Breast epithelium (tissue), 4 donors: ENCODE results near the gene PRDM13. TPM values are rescaled to one million over a fixed set of nuclear protein-coding genes. Genes with fewer than 3 reads are reported as not detected.

ENCODE experiments used
- DNase-seq, 2 donors: peaks; one replicate each; pipeline ENCODE4 v3.0.0-alpha.2; 2019; ENCODE audit warnings: low spot score in 2 of 2
- H3K27ac ChIP-seq, 2 donors: fragments of 200-600 bp; sonication (generic) in 1 of 2; one replicate each; pipeline ENCODE4 v1.5.1; 2016 to 2019; ENCODE audit warnings: mild to moderate bottlenecking in 1 of 2
- H3K27me3 ChIP-seq, 2 donors: fragments of 200-600 bp; sonication (generic) in 1 of 2; one replicate each; pipeline versions ENCODE4 v1.5.1 to v1.6.0; 2017 to 2019; ENCODE audit warnings: control low read depth in 1 of 2, mild to moderate bottlenecking in 1 of 2
- H3K36me3 ChIP-seq: fragments of 200-600 bp; one replicate; pipeline ENCODE4 v1.5.1; 2019
- H3K4me1 ChIP-seq, 2 donors: fragments of 200-600 bp; sonication (generic); one replicate each; pipeline ENCODE4 v1.5.1; 2016 to 2019; ENCODE audit warnings: control low read depth in 1 of 2
- H3K4me3 ChIP-seq, 3 donors: fragments of 200-600 bp; sonication (generic); 1 replicate in 2 of 3; 2 replicates in 1 of 3; pipeline ENCODE4 v1.5.1; 2016 to 2019; ENCODE audit warnings: mild to moderate bottlenecking in 3 of 3, moderate library complexity in 2 of 3
- H3K9me3 ChIP-seq, 2 donors: fragments of 200-600 bp; sonication (generic) in 1 of 2; one replicate each; pipeline ENCODE4 v1.5.1; 2016 to 2019; ENCODE audit warnings: control low read depth in 1 of 2
- POLR2A ChIP-seq: fragments of 450-650 bp; IDR thresholded peaks from one replicate; pipeline ENCODE4 v1.6.1; 2016; ENCODE audit warnings: antibody characterized with exemption, mild to moderate bottlenecking, moderate library complexity
- POLR2AphosphoS5 ChIP-seq, 3 donors: sonication (generic); formaldehyde crosslinking; IDR thresholded peaks; one replicate each; pipeline ENCODE4 v1.6.1; 2017; ENCODE audit warnings: antibody characterized with exemption in 3 of 3
- intact Hi-C: fragments of 100-400 bp; cut with DNase I; formaldehyde crosslinking; loops from one replicate; pipeline ENCODE4 v1.15.1; 2023; ENCODE audit warnings: low total_unique reads
- total RNA-seq, 3 donors: library from RNA; depleted of rRNA; stranded (reverse); fragments of >200 nt; gene quantifications; one replicate each; pipeline ENCODE4 v1.1.0, GENCODE V29; 2016
- TF ChIP-seq, protein P1 (sequence below), 3 donors: fragments of 450-650 bp; IDR thresholded peaks; one replicate each; pipeline ENCODE4 v1.5.1; 2016 to 2017; ENCODE audit warnings: antibody characterized with exemption in 3 of 3, mild to moderate bottlenecking in 3 of 3, moderate library complexity in 3 of 3

Gene PRDM13
- total RNA-seq, 3 donors from 2014 or later = not detected

GRCh38 chr6:99604166-99605073 is 2.2 kb upstream of the PRDM13 start:
- intact Hi-C loops = no loop called here
- TF ChIP-seq POLR2A (no peak), POLR2AphosphoS5 (IDR thresholded peaks at IDR 0.05) (no peak)
- TF ChIP-seq, protein P1, sequence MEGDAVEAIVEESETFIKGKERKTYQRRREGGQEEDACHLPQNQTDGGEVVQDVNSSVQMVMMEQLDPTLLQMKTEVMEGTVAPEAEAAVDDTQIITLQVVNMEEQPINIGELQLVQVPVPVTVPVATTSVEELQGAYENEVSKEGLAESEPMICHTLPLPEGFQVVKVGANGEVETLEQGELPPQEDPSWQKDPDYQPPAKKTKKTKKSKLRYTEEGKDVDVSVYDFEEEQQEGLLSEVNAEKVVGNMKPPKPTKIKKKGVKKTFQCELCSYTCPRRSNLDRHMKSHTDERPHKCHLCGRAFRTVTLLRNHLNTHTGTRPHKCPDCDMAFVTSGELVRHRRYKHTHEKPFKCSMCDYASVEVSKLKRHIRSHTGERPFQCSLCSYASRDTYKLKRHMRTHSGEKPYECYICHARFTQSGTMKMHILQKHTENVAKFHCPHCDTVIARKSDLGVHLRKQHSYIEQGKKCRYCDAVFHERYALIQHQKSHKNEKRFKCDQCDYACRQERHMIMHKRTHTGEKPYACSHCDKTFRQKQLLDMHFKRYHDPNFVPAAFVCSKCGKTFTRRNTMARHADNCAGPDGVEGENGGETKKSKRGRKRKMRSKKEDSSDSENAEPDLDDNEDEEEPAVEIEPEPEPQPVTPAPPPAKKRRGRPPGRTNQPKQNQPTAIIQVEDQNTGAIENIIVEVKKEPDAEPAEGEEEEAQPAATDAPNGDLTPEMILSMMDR (IDR thresholded peaks at IDR 0.05) = no peak
- Histone ChIP-seq H3K9me3 (no peaks in the 10 kb centered on the region), H3K4me3 (peak overlapping the region; percentile 32 to 68 (median 34)), H3K36me3 (no peaks in the 10 kb centered on the region), H3K27me3 (peaks cover 14 to 96% of the 10 kb centered on the region in 2 donors), H3K27ac (no peak overlapping the region), H3K4me1 (peaks cover 0 to 16% of the 10 kb centered on the region in 2 donors)
- no peak for DNase-seq

- Histone ChIP-seq H3K4me3 (no peak overlapping the region), H3K36me3 (no peaks in the 10 kb centered on the region), H3K4me1 (peaks cover 0 to 16% of the 10 kb centered on the region in 2 donors), H3K27me3 (peaks cover 14 to 100% of the 10 kb centered on the region in 2 donors), H3K9me3 (no peaks in the 10 kb centered on the region), H3K27ac (no peak overlapping the region)
- no peak for TF ChIP-seq POLR2A
- TF ChIP-seq, protein P1 (IDR thresholded peaks at IDR 0.05) = no peak
- TF ChIP-seq POLR2AphosphoS5 (IDR thresholded peaks at IDR 0.05) = no peak
- intact Hi-C loops = no loop called here
- no peak for DNase-seq
Observed at GRCh38 chr6:99605074-99605734, 1.4 kb upstream of the PRDM13 start.

DNA sequence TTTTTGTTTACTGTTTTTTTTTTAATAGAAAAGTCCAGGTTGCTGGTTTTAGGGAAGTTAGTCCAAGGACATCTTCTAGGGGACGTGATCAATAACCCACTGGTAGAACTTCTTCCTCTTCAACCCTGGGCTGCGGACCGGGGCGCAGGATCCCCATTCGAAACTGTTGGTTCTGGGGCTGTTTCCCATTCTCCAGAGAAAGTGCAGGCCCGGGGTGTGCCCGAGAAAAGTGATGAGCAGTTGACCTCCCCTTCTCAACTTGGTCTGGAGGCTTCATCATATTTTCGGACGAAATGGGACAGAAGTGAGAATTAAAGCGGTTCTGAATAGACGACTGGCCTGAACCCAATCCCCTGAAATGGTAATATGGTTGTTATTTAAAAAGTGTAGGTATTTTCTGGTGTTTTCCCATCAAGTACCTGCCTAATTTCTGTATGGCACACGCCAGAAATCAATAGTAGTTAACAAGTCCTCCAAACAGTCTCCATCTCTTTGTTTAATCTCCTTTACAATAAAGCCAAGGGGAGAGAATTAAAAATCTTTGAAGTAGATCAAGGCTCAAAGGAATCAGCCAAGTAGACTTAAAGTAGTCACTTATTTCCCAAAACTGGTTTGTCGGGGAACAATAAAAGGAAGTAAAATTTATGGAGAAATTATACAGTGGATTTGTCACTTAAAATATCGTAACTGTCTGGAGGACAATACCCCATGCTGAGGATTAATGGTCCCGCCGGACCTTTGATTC is 550 bp upstream of the PRDM13 start:
- TF ChIP-seq POLR2A = no peak
- TF ChIP-seq, protein P1 (IDR thresholded peaks at IDR 0.05) = no peak
- TF ChIP-seq POLR2AphosphoS5 (IDR thresholded peaks at IDR 0.05) = no peak
- no peak overlapping the region for H3K27ac ChIP-seq
- intact Hi-C loops = no loop called here
- H3K36me3 ChIP-seq = no peaks in the 10 kb centered on the region
- H3K4me1 ChIP-seq = peaks cover 0 to 16% of the 10 kb centered on the region in 2 donors
- H3K27me3 ChIP-seq = peaks cover 14 to 100% of the 10 kb centered on the region in 2 donors
- no peak for DNase-seq
- no peaks in the 10 kb centered on the region for H3K9me3 ChIP-seq
- H3K4me3 ChIP-seq = no peak overlapping the region

DNA sequence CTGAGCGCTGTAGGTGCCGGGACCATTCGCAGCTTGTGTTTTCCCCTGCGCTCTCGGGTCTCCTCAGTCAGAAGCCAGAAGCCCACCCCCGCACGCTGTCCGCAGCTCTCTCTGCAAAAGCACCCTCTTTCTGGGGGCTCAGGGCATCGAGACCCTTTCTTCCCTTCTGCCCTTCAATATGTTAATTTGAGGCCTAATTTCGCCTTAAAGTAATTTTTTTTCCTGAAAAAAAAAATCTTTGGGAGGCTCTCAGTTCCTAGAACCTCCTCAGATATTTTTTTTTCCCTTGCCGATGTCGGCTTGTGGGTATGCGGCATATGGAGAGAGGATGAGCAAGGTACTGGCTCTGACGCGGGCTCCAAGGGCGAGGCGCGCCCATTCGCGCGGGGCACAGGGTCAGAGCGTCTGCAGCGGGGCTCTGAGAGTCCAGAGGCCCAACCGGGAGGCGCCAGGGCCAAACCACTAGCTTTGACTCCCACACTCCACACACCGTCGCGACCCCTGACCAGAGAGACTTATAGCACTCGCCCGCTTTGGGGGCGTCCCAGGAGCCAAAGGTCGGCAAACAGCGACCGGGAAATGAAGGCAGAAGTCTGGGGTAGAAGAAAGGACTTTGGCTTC is 893 bp downstream of the PRDM13 start:
- TF ChIP-seq, protein P1 (IDR thresholded peaks at IDR 0.05) = no peak
- no peak for TF ChIP-seq POLR2AphosphoS5 (IDR thresholded peaks at IDR 0.05)
- no peak overlapping the region for H3K4me3 ChIP-seq
- H3K27me3 ChIP-seq = peaks cover 14 to 98% of the 10 kb centered on the region in 2 donors
- H3K27ac ChIP-seq = no peak overlapping the region
- peaks cover 0 to 16% of the 10 kb centered on the region in 2 donors for H3K4me1 ChIP-seq
- H3K9me3 ChIP-seq = no peaks in the 10 kb centered on the region
- no peak for DNase-seq
- intact Hi-C loops = no loop called here
- H3K36me3 ChIP-seq = no peaks in the 10 kb centered on the region
